CD14-positive monocyte (primary cell): ENCODE results near the gene CAMTA1. TPM values are rescaled to one million over a fixed set of nuclear protein-coding genes. Genes with fewer than 3 reads are reported as not detected.

Experiments used
- DNase-seq, 3 donors: peaks; one replicate each; pipeline ENCODE4 v3.0.0-alpha.2; 2011 to 2022
- H2AFZ ChIP-seq: 2 replicates; pipeline ENCODE4 v1.6.0; 2012; ENCODE audit warnings: mild to moderate bottlenecking, low read depth, low read length, inconsistent platforms; ENCODE audit not compliant: insufficient read depth, poor library complexity, severe bottlenecking
- H3K27ac ChIP-seq, 2 donors: 1 replicate in 1 of 2; 2 replicates in 1 of 2; pipeline ENCODE4 v1.5.1; 2012 to 2013; ENCODE audit warnings: low read length in 2 of 2, control low read depth in 1 of 2, inconsistent platforms in 1 of 2, low read depth in 1 of 2, mild to moderate bottlenecking in 1 of 2
- H3K27me3 ChIP-seq, 2 donors: one replicate each; pipeline versions ENCODE4 v1.6.0 to v1.6.1; 2011 to 2013; ENCODE audit warnings: low read length in 2 of 2; ENCODE audit not compliant: control insufficient read depth in 2 of 2, insufficient read depth in 2 of 2
- H3K36me3 ChIP-seq, 2 donors: replicated peaks in 1 of 2; 1 replicate in 1 of 2; 2 replicates in 1 of 2; pipeline versions ENCODE4 v1.5.1 to v1.6.1; 2012 to 2013; ENCODE audit warnings: low read length in 2 of 2, control low read depth in 1 of 2, inconsistent platforms in 1 of 2, mild to moderate bottlenecking in 1 of 2; ENCODE audit not compliant: insufficient read depth in 2 of 2, control insufficient read depth in 1 of 2
- H3K4me1 ChIP-seq, 2 donors: 1 replicate in 1 of 2; 2 replicates in 1 of 2; pipeline versions ENCODE4 v1.5.1 to v1.6.1; 2012 to 2013; ENCODE audit warnings: low read length in 2 of 2, control low read depth in 1 of 2, inconsistent platforms in 1 of 2, mild to moderate bottlenecking in 1 of 2, moderate library complexity in 1 of 2; ENCODE audit not compliant: insufficient read depth in 2 of 2, control insufficient read depth in 1 of 2
- H3K4me2 ChIP-seq: replicated peaks from 2 replicates; pipeline ENCODE3; 2012; ENCODE audit warnings: low read length, moderate library complexity, mild to moderate bottlenecking; ENCODE audit not compliant: poor library complexity, severe bottlenecking; ENCODE audit errors: extremely low read depth
- H3K4me3 ChIP-seq, 3 experiments: fragments of 200-600 bp in 1 of 3; sonication (generic) in 1 of 3; replicated peaks in 1 of 3; 1 replicate in 2 of 3; 2 replicates in 1 of 3; pipeline ENCODE4 v1.5.1; 2011 to 2013; ENCODE audit warnings: low read length in 3 of 3, mild to moderate bottlenecking in 3 of 3, control low read depth in 2 of 3, low read depth in 2 of 3, inconsistent platforms in 1 of 3, moderate library complexity in 1 of 3
- H3K79me2 ChIP-seq: 2 replicates; pipeline ENCODE4 v1.6.0; 2012; ENCODE audit warnings: mild to moderate bottlenecking, control low read depth, inconsistent platforms, low read length, moderate library complexity; ENCODE audit not compliant: insufficient read depth
- H3K9ac ChIP-seq: 2 replicates; pipeline ENCODE4 v1.6.0; 2017; ENCODE audit warnings: low read length, mild to moderate bottlenecking; ENCODE audit not compliant: insufficient read depth, poor library complexity, severe bottlenecking
- H3K9me3 ChIP-seq, 2 donors: replicated peaks in 1 of 2; 1 replicate in 1 of 2; 2 replicates in 1 of 2; pipeline versions ENCODE4 v1.5.1 to v1.6.1; 2012 to 2013; ENCODE audit warnings: low read length in 2 of 2, control low read depth in 1 of 2; ENCODE audit not compliant: control insufficient read depth in 1 of 2, insufficient read depth in 1 of 2
- H4K20me1 ChIP-seq: 2 replicates; pipeline ENCODE4 v1.6.0; 2012; ENCODE audit warnings: mild to moderate bottlenecking, low read length, control low read depth, moderate library complexity; ENCODE audit not compliant: insufficient read depth
- H3K27ac Mint-ChIP-seq, 7 donors: one replicate each; pipeline ENCODE4 v1.8.0; 2020; ENCODE audit warnings: mild to moderate bottlenecking in 7 of 7, mixed read lengths in 7 of 7, moderate library complexity in 6 of 7, inconsistent platforms in 2 of 7
- H3K27me3 Mint-ChIP-seq, 3 donors: one replicate each; pipeline ENCODE4 v1.8.0; 2021 to 2022; ENCODE audit warnings: low read depth in 3 of 3, mild to moderate bottlenecking in 3 of 3, mixed read lengths in 3 of 3, moderate library complexity in 3 of 3, inconsistent platforms in 1 of 3
- H3K36me3 Mint-ChIP-seq, 2 donors: one replicate each; pipeline ENCODE4 v1.8.0; 2020; ENCODE audit warnings: mixed read lengths in 2 of 2, inconsistent platforms in 1 of 2, mild to moderate bottlenecking in 1 of 2
- H3K4me1 Mint-ChIP-seq: one replicate; pipeline ENCODE4 v1.8.0; 2020; ENCODE audit warnings: mild to moderate bottlenecking, mixed read lengths
- H3K4me3 Mint-ChIP-seq, 2 donors: one replicate each; pipeline ENCODE4 v1.8.0; 2020; ENCODE audit warnings: mild to moderate bottlenecking in 2 of 2, mixed read lengths in 2 of 2, moderate library complexity in 1 of 2
- H3K9me3 Mint-ChIP-seq, 7 donors: one replicate each; pipeline ENCODE4 v1.8.0; 2020 to 2022; ENCODE audit warnings: mixed read lengths in 7 of 7, mild to moderate bottlenecking in 6 of 7, moderate library complexity in 6 of 7, inconsistent platforms in 2 of 7
- CTCF ChIP-seq: fragments of 200-600 bp; IDR thresholded peaks from one replicate; pipeline ENCODE4 v1.8.0; 2022; ENCODE audit warnings: antibody characterized with exemption, mild to moderate bottlenecking
- WGBS: methylation state at CpG from one replicate; pipeline ENCODE4 v1.1.5; 2013; ENCODE audit warnings: missing lambda C conversion rate; ENCODE audit not compliant: insufficient coverage; 5-methylcytosine and 5-hydroxymethylcytosine counted together
- intact Hi-C, 2 donors: fragments of 100-400 bp; cut with micrococcal nuclease; formaldehyde crosslinking; loops; one replicate each; pipeline versions ENCODE4 v1.15.0 to v1.15.1; 2023
- polyA plus RNA-seq, 3 donors: library from polyadenylated mRNA; depleted of rRNA in 1 of 3; unstranded in 2 of 3; stranded (reverse) in 1 of 3; fragments of 300-500 nt in 2 of 3; fragments of >200 nt in 1 of 3; fragmentation: Illumina TruSeq in 2 of 3; gene quantifications; 1 replicate in 2 of 3; 2 replicates in 1 of 3; pipeline ENCODE4 v1.2.3, GENCODE V29; 2012 to 2021

Gene CAMTA1
- polyA plus RNA-seq, 3 donors = 52.0 to 89.6 (median 78.3) TPM

GRCh38 chr1:7795406-7795805, 1010.2 kb downstream of the CAMTA1 start:
- DNase-seq = no peak
- peaks cover 2 to 4% (median 3%) of the 10 kb centered on the region in 3 donors for H3K27me3 Mint-ChIP-seq
- Histone ChIP-seq H3K79me2 (no peaks in the 10 kb centered on the region), H2AFZ (peak overlapping the region; percentile 46), H3K27me3 (no peaks in the 10 kb centered on the region), H3K36me3 (no peaks in the 10 kb centered on the region), H3K4me1 (no peaks in the 10 kb centered on the region), H3K27ac (no peak overlapping the region), H3K4me2 (no peak overlapping the region), H4K20me1 (no peaks in the 10 kb centered on the region), H3K4me3 (no peak overlapping the region), H3K9me3 (peaks cover 18 to 22% of the 10 kb centered on the region in 2 donors), H3K9ac (no peak overlapping the region)
- H3K27ac Mint-ChIP-seq = no peak overlapping the region
- TF ChIP-seq CTCF = no peak
- WGBS = 98% methylated on average over 6 of the region's 12 CpGs
- H3K4me3 Mint-ChIP-seq = no peak overlapping the region
- intact Hi-C loops = no loop called here
- peaks cover 16 to 21% (median 19%) of the 10 kb centered on the region in 7 donors for H3K9me3 Mint-ChIP-seq
- peaks cover 7% of the 10 kb centered on the region for H3K4me1 Mint-ChIP-seq
- H3K36me3 Mint-ChIP-seq = peaks cover under 1 to 7% of the 10 kb centered on the region in 2 donors

GRCh38 chr1:7805460-7805859, 1020.2 kb downstream of the CAMTA1 start:
- H3K9me3 Mint-ChIP-seq = no peaks in the 10 kb centered on the region
- peaks cover 0 to 16% of the 10 kb centered on the region in 2 donors for H3K36me3 Mint-ChIP-seq
- peaks cover 0 to 1% (median 0%) of the 10 kb centered on the region in 3 donors for H3K27me3 Mint-ChIP-seq
- intact Hi-C loops = loop anchor here in 1 of 2 donors (5.0 kb wide), 1 partner anchor 97 kb away; no protein-coding TSS in a partner anchor
- H3K27ac Mint-ChIP-seq = no peak overlapping the region
- no peaks in the 10 kb centered on the region for H3K27me3 ChIP-seq
- no peak for TF ChIP-seq CTCF
- H3K27ac ChIP-seq = no peak overlapping the region
- no peaks in the 10 kb centered on the region for H3K9me3 ChIP-seq
- no peak overlapping the region for H3K4me2 ChIP-seq
- no peaks in the 10 kb centered on the region for H3K4me1 ChIP-seq
- H3K4me3 ChIP-seq = no peak overlapping the region
- DNase-seq = no peak
- no peak overlapping the region for H3K4me3 Mint-ChIP-seq
- WGBS = 87% methylated on average over 4 of the region's 9 CpGs
- no peaks in the 10 kb centered on the region for H3K79me2 ChIP-seq
- no peak overlapping the region for H2AFZ ChIP-seq
- no peaks in the 10 kb centered on the region for H3K36me3 ChIP-seq
- no peak overlapping the region for H3K9ac ChIP-seq
- no peaks in the 10 kb centered on the region for H4K20me1 ChIP-seq
- H3K4me1 Mint-ChIP-seq = peaks cover 2% of the 10 kb centered on the region
